ENCODE results near the gene ACTR5. TPM values are rescaled to one million over a fixed set of nuclear protein-coding genes. Genes with fewer than 3 reads are reported as not detected.
A peak's percentile ranks its signal among the peaks of the same experiment; 100 is the strongest.

ACTR5 gene
- total and polyA plus RNA-seq, 4 donors: 1.9 to 5.4 (median 4.0) TPM

DNA sequence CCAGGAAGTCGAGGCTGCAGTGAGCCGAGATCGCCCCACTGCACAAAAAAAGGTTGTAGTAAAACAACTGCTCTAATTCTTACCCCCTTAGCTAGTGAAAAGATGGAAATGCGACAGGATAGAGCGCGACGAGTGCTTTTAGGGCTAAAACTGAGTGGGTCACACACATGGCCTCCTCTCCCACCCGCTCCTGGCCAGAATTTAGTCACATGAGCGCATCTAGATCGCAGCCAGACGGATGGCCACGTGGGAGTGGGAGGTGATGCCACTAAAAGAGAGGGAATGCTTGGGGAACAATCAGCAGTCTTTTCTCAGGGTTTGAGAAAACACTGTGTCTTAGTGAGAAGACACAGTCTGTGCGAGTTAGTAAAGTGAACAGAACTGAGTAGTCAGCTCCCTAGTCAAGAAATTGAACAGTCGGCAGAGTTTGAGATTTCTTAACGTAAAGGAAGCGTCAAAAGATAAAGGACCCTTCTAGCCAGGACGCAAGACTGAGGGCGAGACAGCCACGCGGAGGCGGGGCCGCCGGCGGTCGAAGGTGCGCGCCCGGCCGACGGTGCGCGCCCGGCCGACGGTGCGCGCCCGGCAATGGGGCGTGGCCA, 664 bp upstream of the ACTR5 start:
- TF ChIP-seq, protein P1, sequence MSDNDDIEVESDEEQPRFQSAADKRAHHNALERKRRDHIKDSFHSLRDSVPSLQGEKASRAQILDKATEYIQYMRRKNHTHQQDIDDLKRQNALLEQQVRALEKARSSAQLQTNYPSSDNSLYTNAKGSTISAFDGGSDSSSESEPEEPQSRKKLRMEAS (IDR thresholded peaks at IDR 0.05): peak; percentile 34
- TF ChIP-seq TAF1 (conservative IDR thresholded peaks at IDR 0.05): no peak
- peaks cover 0 to 4% (median 0%) of the 10 kb centered on the region in 4 donors for H3K27me3 ChIP-seq (ENCODE audit: control insufficient read depth in 4 of 4, insufficient read depth in 4 of 4, low read length in 3 of 4)
- H3K4me3 ChIP-seq (ENCODE audit: low read depth in 1 of 3, low read length in 3 of 3): peak overlapping the region; percentile 24 to 86 (median 32)
- DNase-seq (ENCODE audit: low spot score): no peak
- no peaks in the 10 kb centered on the region for H3K9me3 ChIP-seq (ENCODE audit: control insufficient read depth in 4 of 4, low read length in 3 of 4)
- H3K36me3 ChIP-seq (ENCODE audit: control insufficient read depth in 4 of 4, insufficient read depth in 3 of 4, low read depth in 1 of 4, low read length in 3 of 4): peaks cover 0 to 4% (median 2%) of the 10 kb centered on the region in 4 donors
- H3K27ac ChIP-seq (ENCODE audit: low read depth in 1 of 2, low read length in 2 of 2): peak overlapping the region; percentile 78 to 89
- H3K4me1 ChIP-seq (ENCODE audit: control insufficient read depth in 4 of 4, insufficient read depth in 4 of 4, low read length in 3 of 4): peaks cover 0 to 26% (median 15%) of the 10 kb centered on the region in 4 donors
- no peak overlapping the region for H3K9ac ChIP-seq (ENCODE audit: low read depth in 1 of 2, low read length in 2 of 2)
- WGBS: 14% methylated on average over 39 of the region's 39 CpGs

DNA sequence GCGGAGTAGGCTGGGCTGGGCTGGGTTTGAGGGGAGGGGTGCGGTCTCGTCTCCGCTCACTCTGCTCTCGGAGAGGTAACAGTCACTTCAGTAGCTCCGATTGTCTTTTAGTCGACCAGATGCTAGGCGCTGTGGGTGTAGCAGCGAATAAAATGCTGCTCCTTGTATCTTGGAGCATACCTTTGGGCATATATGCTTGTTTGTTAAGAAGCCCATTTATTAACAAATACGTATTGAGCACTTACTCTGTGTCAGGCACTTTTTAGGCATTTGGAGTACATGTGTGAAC, 545 bp downstream of the ACTR5 start:
- peak overlapping the region; percentile 4 to 92 for H3K9ac ChIP-seq (ENCODE audit: low read depth in 1 of 2, low read length in 2 of 2)
- TF ChIP-seq RAD21 (IDR thresholded peaks at IDR 0.05) (no peak), JUND (IDR thresholded peaks at IDR 0.05) (no peak), HNF4A (conservative IDR thresholded peaks at IDR 0.05) (no peak), EGR1 (IDR thresholded peaks at IDR 0.05; ENCODE audit: low read depth in 2 of 2) (no peak), FOXA2 (IDR thresholded peaks at IDR 0.05) (no peak), YY1 (IDR thresholded peaks at IDR 0.05) (no peak), SP1 (IDR thresholded peaks at IDR 0.05) (no peak), HNF4G (IDR thresholded peaks at IDR 0.05) (no peak)
- TF ChIP-seq, protein P1 (IDR thresholded peaks at IDR 0.05): no peak
- TF ChIP-seq, protein P2, sequence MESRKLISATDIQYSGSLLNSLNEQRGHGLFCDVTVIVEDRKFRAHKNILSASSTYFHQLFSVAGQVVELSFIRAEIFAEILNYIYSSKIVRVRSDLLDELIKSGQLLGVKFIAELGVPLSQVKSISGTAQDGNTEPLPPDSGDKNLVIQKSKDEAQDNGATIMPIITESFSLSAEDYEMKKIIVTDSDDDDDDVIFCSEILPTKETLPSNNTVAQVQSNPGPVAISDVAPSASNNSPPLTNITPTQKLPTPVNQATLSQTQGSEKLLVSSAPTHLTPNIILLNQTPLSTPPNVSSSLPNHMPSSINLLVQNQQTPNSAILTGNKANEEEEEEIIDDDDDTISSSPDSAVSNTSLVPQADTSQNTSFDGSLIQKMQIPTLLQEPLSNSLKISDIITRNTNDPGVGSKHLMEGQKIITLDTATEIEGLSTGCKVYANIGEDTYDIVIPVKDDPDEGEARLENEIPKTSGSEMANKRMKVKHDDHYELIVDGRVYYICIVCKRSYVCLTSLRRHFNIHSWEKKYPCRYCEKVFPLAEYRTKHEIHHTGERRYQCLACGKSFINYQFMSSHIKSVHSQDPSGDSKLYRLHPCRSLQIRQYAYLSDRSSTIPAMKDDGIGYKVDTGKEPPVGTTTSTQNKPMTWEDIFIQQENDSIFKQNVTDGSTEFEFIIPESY (IDR thresholded peaks at IDR 0.05): no peak
- TF ChIP-seq, protein P3, sequence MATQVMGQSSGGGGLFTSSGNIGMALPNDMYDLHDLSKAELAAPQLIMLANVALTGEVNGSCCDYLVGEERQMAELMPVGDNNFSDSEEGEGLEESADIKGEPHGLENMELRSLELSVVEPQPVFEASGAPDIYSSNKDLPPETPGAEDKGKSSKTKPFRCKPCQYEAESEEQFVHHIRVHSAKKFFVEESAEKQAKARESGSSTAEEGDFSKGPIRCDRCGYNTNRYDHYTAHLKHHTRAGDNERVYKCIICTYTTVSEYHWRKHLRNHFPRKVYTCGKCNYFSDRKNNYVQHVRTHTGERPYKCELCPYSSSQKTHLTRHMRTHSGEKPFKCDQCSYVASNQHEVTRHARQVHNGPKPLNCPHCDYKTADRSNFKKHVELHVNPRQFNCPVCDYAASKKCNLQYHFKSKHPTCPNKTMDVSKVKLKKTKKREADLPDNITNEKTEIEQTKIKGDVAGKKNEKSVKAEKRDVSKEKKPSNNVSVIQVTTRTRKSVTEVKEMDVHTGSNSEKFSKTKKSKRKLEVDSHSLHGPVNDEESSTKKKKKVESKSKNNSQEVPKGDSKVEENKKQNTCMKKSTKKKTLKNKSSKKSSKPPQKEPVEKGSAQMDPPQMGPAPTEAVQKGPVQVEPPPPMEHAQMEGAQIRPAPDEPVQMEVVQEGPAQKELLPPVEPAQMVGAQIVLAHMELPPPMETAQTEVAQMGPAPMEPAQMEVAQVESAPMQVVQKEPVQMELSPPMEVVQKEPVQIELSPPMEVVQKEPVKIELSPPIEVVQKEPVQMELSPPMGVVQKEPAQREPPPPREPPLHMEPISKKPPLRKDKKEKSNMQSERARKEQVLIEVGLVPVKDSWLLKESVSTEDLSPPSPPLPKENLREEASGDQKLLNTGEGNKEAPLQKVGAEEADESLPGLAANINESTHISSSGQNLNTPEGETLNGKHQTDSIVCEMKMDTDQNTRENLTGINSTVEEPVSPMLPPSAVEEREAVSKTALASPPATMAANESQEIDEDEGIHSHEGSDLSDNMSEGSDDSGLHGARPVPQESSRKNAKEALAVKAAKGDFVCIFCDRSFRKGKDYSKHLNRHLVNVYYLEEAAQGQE (IDR thresholded peaks at IDR 0.05): no peak
- TF ChIP-seq, protein P4, sequence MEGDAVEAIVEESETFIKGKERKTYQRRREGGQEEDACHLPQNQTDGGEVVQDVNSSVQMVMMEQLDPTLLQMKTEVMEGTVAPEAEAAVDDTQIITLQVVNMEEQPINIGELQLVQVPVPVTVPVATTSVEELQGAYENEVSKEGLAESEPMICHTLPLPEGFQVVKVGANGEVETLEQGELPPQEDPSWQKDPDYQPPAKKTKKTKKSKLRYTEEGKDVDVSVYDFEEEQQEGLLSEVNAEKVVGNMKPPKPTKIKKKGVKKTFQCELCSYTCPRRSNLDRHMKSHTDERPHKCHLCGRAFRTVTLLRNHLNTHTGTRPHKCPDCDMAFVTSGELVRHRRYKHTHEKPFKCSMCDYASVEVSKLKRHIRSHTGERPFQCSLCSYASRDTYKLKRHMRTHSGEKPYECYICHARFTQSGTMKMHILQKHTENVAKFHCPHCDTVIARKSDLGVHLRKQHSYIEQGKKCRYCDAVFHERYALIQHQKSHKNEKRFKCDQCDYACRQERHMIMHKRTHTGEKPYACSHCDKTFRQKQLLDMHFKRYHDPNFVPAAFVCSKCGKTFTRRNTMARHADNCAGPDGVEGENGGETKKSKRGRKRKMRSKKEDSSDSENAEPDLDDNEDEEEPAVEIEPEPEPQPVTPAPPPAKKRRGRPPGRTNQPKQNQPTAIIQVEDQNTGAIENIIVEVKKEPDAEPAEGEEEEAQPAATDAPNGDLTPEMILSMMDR (IDR thresholded peaks at IDR 0.05; ENCODE audit: low read depth, low read length, missing input control): no peak
- no peak for DNase-seq (ENCODE audit: low spot score)
- no peaks in the 10 kb centered on the region for H3K9me3 ChIP-seq (ENCODE audit: control insufficient read depth in 4 of 4, low read length in 3 of 4)
- H3K27ac ChIP-seq (ENCODE audit: low read depth in 1 of 2, low read length in 2 of 2): peak overlapping the region; percentile 78 to 89
- peaks cover 0 to 4% (median 3%) of the 10 kb centered on the region in 4 donors for H3K36me3 ChIP-seq (ENCODE audit: control insufficient read depth in 4 of 4, insufficient read depth in 3 of 4, low read depth in 1 of 4, low read length in 3 of 4)
- H3K4me3 ChIP-seq (ENCODE audit: low read depth in 1 of 3, low read length in 3 of 3): peak overlapping the region; percentile 74 to 97 (median 86)
- WGBS: under 1% methylated on average over 10 of the region's 10 CpGs
- peaks cover 0 to 26% (median 15%) of the 10 kb centered on the region in 4 donors for H3K4me1 ChIP-seq (ENCODE audit: control insufficient read depth in 4 of 4, insufficient read depth in 4 of 4, low read length in 3 of 4)
- no peaks in the 10 kb centered on the region for H3K27me3 ChIP-seq (ENCODE audit: control insufficient read depth in 4 of 4, insufficient read depth in 4 of 4, low read length in 3 of 4)

Measured in liver (tissue), 9 donors.